NAMALWA (cell line): ENCODE data around the gene DOCK10.

Experiments
- DNase-seq: peaks from one replicate; pipeline ENCODE4 v3.0.0-alpha.2; 2015; ENCODE audit warnings: low spot score

Gene DOCK10

DNA sequence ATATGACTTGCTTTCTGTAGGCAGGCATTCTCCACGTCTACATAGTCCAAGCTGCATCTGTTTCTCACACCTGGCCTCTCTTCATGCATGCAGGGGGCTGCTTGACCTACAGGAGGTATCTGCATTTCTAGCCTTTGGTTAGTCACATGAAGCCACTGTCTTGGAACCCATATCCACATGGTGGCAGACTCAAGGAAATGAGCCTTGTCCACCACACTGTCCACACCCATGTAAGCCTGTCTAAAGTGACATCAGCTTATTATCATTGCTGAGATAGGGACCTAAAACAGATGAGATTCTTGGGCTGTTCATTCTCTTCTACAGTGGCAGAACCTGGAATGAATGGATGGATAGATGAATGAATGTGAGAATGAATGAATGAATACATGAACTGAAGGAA, 160.4 kb downstream of the DOCK10 start:
- no peak for DNase-seq

DNA sequence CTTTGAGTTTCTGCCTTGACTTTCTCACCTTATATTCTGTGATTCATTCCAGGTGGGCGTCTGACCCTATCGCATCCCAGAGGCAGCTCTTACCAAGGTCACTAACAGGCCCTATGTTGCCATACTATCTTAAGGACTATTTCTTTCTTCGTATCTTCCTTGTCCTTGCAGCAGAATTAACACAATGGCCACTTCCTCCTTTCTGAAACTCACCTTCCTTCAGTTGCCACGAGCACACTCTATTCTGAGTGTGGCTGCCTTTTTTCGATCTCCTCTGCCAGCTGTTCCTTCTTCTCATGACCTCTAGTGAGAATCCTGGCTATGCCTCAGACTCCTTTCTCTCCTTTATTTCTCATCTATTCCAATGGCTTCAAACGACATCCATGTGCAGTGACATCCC, 165.7 kb downstream of the DOCK10 start:
- DNase-seq, result no peak

DNA sequence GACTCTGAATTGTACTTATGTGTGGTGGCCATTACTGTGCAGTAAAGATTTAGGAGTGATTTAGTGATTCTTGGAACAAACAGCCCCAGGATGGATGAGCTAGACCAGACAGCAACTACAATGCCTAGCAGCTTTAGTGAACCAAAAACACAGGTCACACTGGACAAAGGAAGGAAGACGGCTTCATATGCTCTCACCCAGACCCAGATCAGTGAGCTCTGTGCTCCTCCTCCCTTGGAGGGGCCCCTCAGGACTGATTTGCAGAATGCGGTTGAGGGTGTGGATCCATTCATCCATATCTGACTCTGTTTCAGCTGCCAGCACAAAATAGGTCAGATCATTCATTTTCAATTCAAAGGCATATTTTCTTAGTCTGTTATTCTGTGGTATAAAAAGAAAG, 166.4 kb downstream of the DOCK10 start:
- no peak for DNase-seq

DNA sequence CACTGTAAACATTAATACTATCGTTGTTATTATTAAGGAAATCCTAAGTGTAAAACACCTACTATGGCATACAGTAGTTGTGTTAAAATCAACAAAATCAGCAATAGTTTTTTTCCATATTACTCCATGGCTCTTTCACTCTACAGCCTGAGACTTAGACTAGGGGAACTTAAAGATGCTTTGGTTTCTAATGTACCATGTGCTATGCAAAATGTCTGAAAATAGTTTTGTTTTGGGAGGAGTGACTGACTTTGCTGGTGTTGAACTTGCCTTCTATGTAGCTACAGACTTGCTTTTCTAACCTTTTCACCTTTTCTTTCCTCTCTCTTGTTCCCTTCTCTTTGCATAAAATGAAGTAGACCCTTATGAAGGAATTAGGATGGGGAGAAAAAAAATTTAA, 167.1 kb downstream of the DOCK10 start:
- no peak for DNase-seq

DNA sequence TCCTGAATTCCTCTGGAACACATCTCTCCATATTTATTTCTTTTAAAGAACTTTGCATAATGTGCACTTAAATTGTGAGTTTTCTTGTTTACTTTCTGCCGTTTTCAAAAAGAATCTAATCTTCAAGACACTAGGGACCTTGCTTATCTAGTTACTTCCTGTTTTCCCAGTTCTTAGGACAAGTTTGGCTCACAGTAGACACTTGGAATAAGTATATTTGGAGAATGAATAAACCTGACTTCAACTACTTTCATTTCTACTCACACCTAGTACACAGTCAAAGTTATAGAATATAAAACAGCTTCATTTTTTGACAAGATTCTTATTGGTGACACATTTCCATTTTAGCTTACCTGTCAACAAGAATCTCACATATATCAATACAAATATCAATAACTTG, 170.5 kb downstream of the DOCK10 start:
- no peak for DNase-seq

DNA sequence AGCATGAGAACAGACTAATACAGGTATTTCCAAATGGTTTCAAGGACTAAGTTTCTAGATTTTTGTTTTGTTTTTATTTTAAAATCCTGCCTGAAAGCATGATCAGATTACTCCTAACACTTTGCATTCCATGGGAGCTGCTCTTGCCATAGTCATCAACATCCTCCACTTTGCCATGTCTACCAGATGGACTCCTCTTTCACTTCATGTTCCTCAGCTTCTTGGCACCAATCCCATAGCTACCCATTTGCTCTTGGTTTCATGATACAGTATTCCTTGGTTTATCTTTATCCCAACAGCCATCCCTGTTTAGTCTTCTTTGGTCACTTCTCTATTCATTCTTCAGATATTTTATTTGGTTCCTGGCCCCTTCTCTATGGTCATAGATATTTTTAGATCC, 171.9 kb downstream of the DOCK10 start:
- no peak for DNase-seq

DNA sequence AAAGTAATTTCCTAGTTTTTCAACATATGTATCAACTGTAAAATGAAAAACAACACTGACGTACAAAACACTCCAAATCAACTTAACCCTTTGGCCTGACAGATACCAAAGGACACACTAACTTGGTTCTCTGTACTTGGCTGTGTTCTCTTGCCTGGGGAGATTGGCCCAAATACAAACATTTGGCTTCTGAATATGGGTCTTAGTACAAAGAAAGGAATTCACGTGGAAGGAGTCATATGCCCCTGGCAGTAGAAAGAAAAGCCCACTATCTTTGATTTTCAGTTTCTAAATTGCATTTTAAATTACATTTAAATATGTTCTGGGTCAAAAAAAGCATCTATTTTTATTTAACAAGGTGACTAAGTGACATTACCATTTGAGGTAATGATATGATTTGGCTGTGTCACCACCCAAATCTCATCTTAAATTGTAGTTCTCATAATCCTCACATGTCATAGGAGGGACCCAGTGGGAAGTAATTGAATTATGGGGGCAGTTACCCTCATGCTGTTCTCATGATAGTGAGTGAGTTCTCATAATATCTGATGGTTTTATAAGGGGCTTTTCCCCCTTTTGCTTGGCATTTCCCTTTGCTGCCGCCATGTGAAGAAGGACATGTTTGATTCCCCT, 172.6 kb downstream of the DOCK10 start:
- no peak for DNase-seq

DNA sequence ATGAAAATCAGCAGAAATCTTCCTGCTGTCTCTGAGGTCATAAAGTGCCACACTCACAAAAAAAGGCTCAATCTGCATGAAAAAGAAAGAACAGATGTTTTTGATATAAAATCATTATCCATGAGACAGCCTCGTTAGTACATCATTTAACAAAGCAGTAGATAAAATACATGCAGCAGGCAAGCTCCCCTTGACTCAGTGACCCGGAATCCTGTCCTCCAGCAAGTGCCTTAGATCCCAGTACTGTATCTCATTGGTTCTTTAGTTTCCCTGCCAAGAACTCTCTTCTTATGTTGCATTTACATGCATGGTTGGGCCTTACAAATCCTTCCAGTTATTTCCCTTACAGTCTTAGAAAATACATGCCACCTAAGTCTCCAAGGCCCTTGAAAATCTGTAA, 177.3 kb downstream of the DOCK10 start:
- no peak for DNase-seq

DNA sequence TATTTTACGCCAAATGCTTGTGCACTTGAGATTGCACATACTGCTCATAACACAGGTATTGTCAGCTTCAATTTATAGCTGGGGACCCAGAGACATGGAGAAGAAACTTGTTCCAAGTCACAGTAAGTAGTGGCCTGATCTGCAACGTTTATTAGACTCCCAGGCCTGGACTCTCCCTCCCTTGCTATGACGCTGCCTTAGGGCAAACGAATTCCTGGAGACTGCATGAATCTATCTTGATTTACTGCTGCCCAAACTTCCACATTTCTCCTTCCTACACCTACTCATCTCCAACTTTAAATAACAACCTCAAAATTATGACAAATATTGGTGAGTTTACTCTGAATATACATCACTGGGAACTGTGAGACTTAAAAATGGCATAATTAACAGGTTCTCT, 181.0 kb downstream of the DOCK10 start:
- DNase-seq, result no peak

DNA sequence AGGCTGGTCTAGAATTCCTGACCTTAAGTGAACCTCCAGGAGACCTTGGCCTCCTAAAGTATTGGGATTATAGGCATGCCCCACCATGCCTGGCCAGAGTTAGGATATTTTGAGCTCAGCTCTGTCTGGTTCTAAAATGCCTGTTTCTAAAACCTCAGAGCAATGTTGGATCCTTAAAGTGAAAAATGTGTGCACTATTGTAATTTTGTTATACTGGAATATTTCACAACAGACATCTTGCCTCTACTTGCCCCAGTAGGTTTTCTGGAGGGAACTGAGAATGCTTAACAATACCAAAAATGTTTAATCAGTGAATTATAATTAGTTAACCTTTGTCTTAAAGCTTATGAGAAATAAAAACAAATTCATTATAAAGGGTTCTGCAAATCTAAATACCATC, 181.5 kb downstream of the DOCK10 start:
- no peak for DNase-seq

DNA sequence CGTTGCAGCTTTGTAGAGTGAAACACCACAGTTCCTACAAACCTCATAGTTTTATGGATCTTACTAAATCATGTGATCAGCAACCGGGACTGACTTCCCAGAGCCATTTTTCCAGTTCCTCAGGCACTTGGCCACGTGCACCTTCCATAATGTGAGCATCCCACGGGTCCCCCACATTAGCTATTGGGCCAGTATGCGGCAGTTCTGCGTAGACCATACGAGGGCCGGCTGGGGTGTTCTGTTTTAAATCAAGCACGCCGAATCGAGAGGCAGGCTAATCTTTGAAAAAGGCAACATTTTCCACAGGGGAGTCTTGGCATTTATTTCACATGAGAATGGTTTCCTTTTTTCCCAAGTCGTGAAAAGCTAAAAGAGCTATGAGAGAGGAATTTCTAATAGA, 190.5 kb downstream of the DOCK10 start:
- no peak for DNase-seq

DNA sequence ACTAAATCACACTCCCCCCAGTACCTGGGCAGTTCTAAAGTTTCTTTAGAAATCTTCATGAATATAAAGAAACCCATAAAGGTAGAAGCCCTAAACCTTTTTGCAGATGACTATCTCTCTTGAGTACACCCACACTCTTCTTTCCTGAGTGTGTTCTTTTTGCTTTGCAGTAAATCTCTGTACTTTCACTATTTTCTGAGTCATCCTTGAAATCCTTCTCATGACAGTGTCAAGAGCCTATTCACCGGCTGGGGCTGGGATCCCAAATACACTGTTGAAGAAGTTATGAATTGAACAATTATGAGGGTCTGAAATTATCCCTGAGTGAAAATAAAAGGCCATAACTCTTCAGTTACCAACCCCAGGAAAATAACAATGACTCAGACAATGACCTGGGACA, 192.2 kb downstream of the DOCK10 start:
- no peak for DNase-seq

DNA sequence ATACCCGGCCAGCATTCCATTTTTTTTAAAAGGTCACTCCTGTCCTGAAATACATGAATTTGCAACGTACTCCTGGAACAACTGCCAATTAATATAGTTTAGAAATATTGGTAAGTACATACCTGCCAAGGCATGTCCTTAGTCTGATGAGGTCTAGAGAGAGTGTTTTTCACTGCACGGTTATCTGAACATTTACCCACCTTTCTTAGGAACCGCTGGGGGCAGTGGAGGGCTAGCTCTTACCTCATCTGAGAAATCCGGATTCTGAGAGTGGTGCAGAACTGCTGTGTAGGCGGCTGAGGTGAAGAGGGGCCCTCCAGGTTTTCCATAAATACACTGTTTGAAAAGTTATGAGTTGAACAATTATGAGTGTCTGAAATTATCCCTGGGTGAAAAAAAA, 193.0 kb downstream of the DOCK10 start:
- peak; percentile 33 for DNase-seq

DNA sequence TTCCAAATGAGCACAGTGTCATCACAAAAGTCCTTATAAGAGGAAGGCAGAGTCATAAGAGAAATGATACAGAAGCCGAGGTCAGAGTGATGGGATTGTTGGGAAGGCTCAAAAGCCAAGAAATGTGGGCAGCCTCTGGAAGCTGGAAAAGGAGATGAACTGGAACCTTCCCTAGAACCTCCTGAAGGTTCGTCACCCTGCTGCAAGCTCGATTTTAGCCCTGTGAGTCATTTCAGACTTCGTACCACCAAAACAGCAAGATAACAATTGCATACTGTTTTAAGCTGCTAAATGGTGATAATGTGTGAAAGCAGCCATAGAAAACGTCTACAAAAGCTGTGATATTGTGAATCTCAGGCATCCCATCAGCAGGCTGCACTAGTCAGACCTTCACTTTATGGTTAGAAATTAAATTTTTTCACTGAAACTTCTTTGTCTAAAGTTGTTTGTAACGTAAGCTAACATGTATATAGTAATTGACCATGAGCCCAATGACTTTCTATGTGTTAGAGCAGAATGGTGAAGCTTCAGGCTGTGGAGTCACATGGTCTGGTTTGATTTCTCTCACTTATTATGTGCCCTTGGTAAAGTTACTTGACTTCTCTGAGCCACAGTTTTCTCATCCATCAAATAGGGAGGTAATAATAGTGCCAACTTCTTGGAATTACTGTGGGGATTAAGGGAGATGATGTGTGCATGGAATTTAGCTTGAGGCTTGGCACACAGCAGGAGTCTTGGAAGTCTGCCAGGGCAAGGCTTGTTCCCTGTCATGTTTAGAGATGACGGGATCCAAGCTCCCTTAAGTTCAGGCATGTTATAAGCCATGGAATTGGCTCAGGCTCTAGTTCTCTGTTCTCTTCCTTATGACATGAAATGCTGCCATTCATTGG, 194.1 kb downstream of the DOCK10 start:
- no peak for DNase-seq

DNA sequence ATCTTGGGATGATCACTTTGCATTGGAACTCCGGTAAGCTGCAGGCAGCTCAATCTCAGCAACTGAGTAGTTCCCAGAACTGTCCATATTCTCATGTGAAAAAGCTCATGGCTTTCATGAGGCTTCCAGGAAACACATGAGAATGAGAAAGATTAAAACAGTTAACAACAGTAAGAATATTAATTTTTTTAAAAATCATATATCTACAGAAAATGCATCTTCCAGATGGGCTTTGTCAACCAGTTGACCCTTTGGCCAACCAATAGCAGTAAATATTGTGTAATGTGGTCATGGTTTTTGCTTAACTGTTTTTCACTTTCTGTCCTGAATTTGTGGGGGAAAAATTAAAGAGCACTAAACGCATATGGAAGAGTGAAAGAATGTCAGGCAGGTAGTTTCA, 194.9 kb downstream of the DOCK10 start:
- DNase-seq, result no peak

DNA sequence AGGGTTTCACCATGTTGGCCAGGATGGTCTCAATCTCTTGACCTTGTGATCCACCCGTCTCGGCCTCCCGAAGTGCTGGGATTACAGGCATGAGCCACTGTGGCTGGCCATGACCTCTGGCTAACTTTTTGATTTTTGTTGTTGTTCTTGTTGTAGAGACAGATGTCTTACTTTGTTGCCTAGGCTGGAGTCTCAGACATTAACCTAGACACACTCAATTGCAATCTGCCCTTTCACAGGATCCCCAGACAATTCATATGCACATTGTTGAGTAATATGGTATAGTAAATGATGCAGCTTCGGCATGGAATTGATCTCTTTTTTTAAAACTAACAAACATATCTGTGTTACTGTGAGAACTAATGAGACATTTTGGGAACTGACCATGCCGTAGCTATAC, 195.6 kb downstream of the DOCK10 start:
- no peak for DNase-seq

DNA sequence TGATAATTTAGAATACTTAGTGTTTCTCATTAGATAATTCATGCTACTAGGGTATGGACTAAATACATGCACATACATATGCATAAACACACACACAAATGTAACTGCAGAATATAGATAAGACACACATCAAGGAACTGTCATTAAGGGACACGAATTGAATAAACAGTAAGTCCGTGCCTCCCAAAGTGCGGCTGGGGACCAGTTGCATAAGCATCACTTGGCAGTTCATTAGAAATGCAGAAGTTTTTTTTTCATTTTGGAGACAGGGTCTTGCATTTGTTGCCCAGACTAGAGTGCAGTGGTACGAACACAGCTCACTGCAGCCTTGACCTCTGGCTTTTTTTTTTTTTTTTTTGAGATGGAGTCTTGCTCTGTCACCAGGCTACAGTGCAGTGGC, 196.1 kb downstream of the DOCK10 start:
- no peak for DNase-seq

DNA sequence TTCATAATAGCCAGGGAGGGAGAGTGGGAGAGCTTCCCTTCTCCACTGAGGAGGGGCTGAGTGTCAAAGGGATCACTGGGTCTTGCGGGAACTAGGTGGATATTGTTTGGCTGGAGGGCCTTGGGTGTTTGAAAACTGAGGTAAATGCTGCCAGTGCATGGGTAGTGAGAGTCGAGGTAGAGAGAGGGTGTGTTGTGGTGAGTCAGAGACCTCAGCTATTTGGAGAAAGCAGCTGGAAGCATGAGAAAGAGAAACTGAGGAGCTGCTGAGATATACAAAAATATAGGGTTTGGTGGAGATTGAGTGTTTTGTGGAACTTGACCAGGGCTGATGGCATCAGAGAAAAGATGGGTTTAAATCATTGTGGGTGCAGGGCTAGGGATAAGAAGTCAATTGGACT, 199.1 kb downstream of the DOCK10 start:
- DNase-seq, result no peak

DNA sequence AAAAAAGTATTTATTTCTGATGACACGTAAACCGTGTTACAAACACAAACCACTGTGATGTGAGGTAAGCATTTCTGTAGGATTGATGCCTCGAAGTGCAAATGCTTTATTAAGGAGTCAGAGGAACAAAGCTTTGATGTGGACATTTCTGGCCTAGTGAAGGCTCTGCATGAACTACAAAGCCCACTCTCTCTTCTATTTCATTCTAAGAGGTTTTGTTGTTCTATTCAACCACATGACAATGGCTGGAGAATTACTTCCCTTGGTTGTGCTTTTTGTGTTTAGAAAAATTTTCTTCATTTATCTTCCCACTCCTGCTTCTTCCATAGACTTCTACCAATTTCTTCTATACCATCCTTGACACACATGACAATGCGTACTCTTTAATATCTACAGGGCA, 200.4 kb downstream of the DOCK10 start:
- no peak for DNase-seq

DNA sequence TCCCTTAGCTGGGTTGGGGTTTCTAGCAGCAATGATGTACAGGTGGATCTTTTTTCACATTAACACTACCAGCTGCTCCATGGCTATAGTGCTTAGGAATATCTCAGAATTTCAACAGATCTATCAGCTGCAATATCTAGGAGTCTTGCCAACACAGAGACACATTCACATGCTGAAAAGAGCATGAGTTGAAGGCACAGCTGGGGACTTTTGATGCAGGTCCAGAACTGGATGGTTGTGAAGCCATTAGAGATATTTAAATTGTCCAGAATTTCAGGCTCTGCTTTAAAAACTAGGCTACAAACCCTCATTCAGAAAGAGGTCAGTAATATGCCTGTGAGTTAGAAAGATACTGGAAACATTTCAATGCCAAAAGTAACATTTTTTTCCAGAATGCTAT, 203.9 kb downstream of the DOCK10 start:
- no peak for DNase-seq

DNA sequence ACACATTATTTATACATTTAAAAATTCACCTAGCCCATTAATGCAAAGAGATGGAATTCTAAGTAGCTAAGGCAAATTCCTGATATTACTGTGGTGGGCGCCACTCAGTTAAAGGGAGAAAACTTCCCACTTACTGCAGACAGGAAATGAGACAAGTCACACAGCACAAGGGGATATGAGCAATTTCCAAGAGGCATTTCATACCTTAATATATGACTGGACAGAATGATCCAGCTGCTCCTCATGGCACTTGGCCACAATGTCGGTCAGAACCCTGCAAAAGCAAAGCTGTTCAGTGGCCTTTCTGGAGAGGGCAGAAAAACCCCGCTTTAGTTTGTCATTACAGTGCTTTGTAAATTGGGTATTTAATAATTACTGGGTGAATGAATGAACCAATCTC, 204.7 kb downstream of the DOCK10 start:
- DNase-seq, result no peak

DNA sequence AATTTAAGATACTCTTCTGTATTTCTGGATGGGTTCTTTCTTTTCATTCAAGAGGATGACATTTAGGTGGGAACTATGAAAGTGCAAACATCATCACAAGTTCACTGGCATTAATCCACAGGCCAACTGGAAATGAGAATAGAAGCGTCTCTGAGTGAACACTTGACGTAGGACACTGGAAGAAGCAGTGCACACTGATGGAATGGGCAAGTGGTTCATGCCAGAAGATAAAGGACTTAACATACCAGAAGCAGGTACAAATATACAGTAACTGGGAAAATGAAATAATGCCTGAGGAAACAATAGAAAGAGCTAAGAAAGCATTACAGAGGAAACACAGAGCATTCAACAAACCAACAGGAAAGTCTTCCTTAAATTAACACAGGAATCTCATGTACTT, 205.2 kb downstream of the DOCK10 start:
- no peak for DNase-seq

DNA sequence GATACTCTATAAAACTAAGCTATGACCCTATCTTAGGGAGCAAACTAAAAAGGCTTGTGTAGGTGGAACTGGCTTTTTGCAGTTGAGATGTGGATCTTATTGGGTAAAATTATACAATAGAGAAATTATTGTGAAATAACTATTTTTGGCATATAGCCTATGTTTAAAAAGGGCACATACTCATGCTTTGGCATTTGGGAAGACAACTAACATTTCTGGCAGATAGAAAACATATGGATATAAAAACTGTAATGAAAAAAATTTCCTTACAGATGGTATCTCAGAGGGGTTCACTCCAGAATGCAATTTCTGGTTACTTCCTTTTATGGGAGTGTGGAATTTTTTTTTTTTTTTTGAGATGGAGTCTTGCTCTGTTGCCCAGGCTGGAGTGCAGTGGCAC, 206.0 kb downstream of the DOCK10 start:
- no peak for DNase-seq

DNA sequence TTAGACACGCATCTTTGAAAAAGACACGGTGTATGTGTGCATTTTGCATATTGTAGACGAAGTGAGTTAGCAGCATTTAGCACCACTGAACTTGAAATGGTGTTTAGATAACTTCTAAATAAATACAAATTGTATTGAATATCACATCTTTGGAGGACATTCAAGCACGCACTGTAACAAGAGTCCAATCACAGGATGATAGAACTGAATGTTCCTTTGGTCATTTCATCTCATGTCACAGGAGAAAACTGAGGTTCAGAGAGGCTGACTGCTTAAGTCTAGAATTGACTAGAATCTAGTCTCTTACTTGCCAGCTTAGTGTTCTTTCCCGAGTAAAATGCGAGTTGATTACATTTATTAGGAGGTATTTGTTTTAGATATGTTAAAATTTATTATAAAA, 206.9 kb downstream of the DOCK10 start:
- no peak for DNase-seq
